OCI-LY3 (cell line): ENCODE results near the gene ZFPL1.

Source experiments
- H2AFZ ChIP-seq: fragments of 200-600, 300-600 bp; shearing (Covaris generic); 2 replicates; pipeline ENCODE4 v1.6.0; 2014; ENCODE audit warnings: antibody characterized with exemption, low read depth, low read length
- H3K27ac ChIP-seq: fragments of 200-600, 300-600 bp; sonication (generic); 2 replicates; pipeline ENCODE4 v1.5.1; 2014; ENCODE audit warnings: mild to moderate bottlenecking, low read length, moderate library complexity, mixed read lengths
- H3K27me3 ChIP-seq: fragments of 200-600, 300-600 bp; sonication (generic); 2 replicates; pipeline ENCODE4 v1.6.1; 2014; ENCODE audit warnings: low read depth, low read length, mixed read lengths
- H3K36me3 ChIP-seq: fragments of 200-600, 300-600 bp; sonication (generic); replicated peaks from 2 replicates; pipeline ENCODE3; 2014; ENCODE audit warnings: low read depth, low read length, mixed read lengths
- H3K4me1 ChIP-seq: fragments of 300-600, 200-600 bp; sonication (generic); 2 replicates; pipeline ENCODE4 v1.6.1; 2014; ENCODE audit warnings: low read length, mixed read lengths
- H3K4me2 ChIP-seq: fragments of 200-600, 300-600 bp; sonication (generic); 2 replicates; pipeline ENCODE4 v1.6.1; 2014; ENCODE audit warnings: low read length, mixed read lengths
- H3K4me3 ChIP-seq: fragments of 300-600, 200-600 bp; sonication (generic); 2 replicates; pipeline ENCODE4 v1.5.1; 2014; ENCODE audit warnings: antibody characterized with exemption, mild to moderate bottlenecking, low read length, moderate library complexity
- H3K79me2 ChIP-seq: fragments of 300-600, 200-600 bp; shearing (Covaris generic); 2 replicates; pipeline ENCODE4 v1.6.1; 2014; ENCODE audit warnings: mild to moderate bottlenecking, low read length, mixed read lengths
- H3K9ac ChIP-seq: fragments of 300-600, 200-600 bp; shearing (Covaris generic); 2 replicates; pipeline ENCODE4 v1.6.0; 2014; ENCODE audit warnings: mild to moderate bottlenecking, low read length, moderate library complexity
- H3K9me3 ChIP-seq: fragments of 200-600, 300-600 bp; shearing (Covaris generic); 2 replicates; pipeline ENCODE4 v1.6.1; 2014; ENCODE audit warnings: low read length, mixed read lengths; ENCODE audit not compliant: insufficient read depth
- H4K20me1 ChIP-seq: fragments of 200-600, 300-600 bp; sonication (generic); 2 replicates; pipeline ENCODE4 v1.6.1; 2016; ENCODE audit warnings: low read length, mixed read lengths; ENCODE audit not compliant: insufficient read depth
- CTCF ChIP-seq: fragments of 200-600, 300-600 bp; sonication (generic); IDR thresholded peaks from 2 replicates; pipeline ENCODE4 v1.5.1; 2014; ENCODE audit warnings: antibody characterized with exemption, low read length, low read depth
- EZH2phosphoT487 ChIP-seq: fragments of 200-600 bp; shearing (Covaris generic); IDR thresholded peaks from 2 replicates; pipeline ENCODE4 v1.6.1; 2018; ENCODE audit warnings: antibody characterized with exemption, mixed run types, low read depth

ZFPL1 gene

GRCh38 chr11:65060913-65061408 lies 23.1 kb upstream of the ZFPL1 start:
- H3K4me1 ChIP-seq = peaks cover 19% of the 10 kb centered on the region
- H3K4me2 ChIP-seq = peak overlapping the region; percentile 19; the same call in 1 of the 2 replicates
- H3K27me3 ChIP-seq = no peaks in the 10 kb centered on the region
- H2AFZ ChIP-seq = peak overlapping the region; percentile 64; the same call in 1 of the 2 replicates
- H3K27ac ChIP-seq = no peak overlapping the region
- H3K4me3 ChIP-seq = no peak overlapping the region
- no peaks in the 10 kb centered on the region for H4K20me1 ChIP-seq
- H3K79me2 ChIP-seq = no peaks in the 10 kb centered on the region
- H3K9ac ChIP-seq = no peak overlapping the region
- no peaks in the 10 kb centered on the region for H3K9me3 ChIP-seq
- TF ChIP-seq EZH2phosphoT487 = no peak
- TF ChIP-seq CTCF = peak; percentile 71
- no peaks in the 10 kb centered on the region for H3K36me3 ChIP-seq

- H3K9ac ChIP-seq = no peak overlapping the region
- H3K27me3 ChIP-seq = no peaks in the 10 kb centered on the region
- TF ChIP-seq CTCF = no peak
- TF ChIP-seq EZH2phosphoT487 = no peak
- H3K36me3 ChIP-seq = no peaks in the 10 kb centered on the region
- no peak overlapping the region for H2AFZ ChIP-seq
- H3K27ac ChIP-seq = no peak overlapping the region
- H3K9me3 ChIP-seq = no peaks in the 10 kb centered on the region
- H3K4me1 ChIP-seq = peaks cover 20% of the 10 kb centered on the region
- no peaks in the 10 kb centered on the region for H3K79me2 ChIP-seq
- H3K4me2 ChIP-seq = no peak overlapping the region
- no peaks in the 10 kb centered on the region for H4K20me1 ChIP-seq
- no peak overlapping the region for H3K4me3 ChIP-seq
These were observed 20.5 kb upstream of the ZFPL1 start for GRCh38 chr11:65063532-65063931.

GRCh38 chr11:65064847-65065240 lies 19.2 kb upstream of the ZFPL1 start:
- H4K20me1 ChIP-seq = no peaks in the 10 kb centered on the region
- H3K36me3 ChIP-seq = no peaks in the 10 kb centered on the region
- no peak for TF ChIP-seq CTCF
- no peaks in the 10 kb centered on the region for H3K9me3 ChIP-seq
- no peaks in the 10 kb centered on the region for H3K27me3 ChIP-seq
- H3K27ac ChIP-seq = no peak overlapping the region
- H3K4me2 ChIP-seq = no peak overlapping the region
- no peak overlapping the region for H3K9ac ChIP-seq
- no peak overlapping the region for H2AFZ ChIP-seq
- H3K79me2 ChIP-seq = no peaks in the 10 kb centered on the region
- H3K4me3 ChIP-seq = no peak overlapping the region
- H3K4me1 ChIP-seq = peaks cover 20% of the 10 kb centered on the region

GRCh38 chr11:65065851-65066250 lies 18.2 kb upstream of the ZFPL1 start:
- Histone ChIP-seq H3K9me3 (no peaks in the 10 kb centered on the region), H3K79me2 (no peaks in the 10 kb centered on the region), H3K27me3 (no peaks in the 10 kb centered on the region), H3K4me3 (no peak overlapping the region), H2AFZ (no peak overlapping the region), H3K4me1 (peaks cover 18% of the 10 kb centered on the region), H3K9ac (no peak overlapping the region), H3K27ac (no peak overlapping the region), H3K36me3 (no peaks in the 10 kb centered on the region), H4K20me1 (no peaks in the 10 kb centered on the region), H3K4me2 (no peak overlapping the region)
- TF ChIP-seq CTCF (no peak), EZH2phosphoT487 (no peak)
